H1 (cell line): Measurements from ENCODE around the gene EZH1. TPM values are rescaled to one million over a fixed set of nuclear protein-coding genes. Genes with fewer than 3 reads are reported as not detected.

Source experiments
- CTCF ChIA-PET: fragments of 300-600 bp; sonication (Branson Sonifier 250); formaldehyde crosslinking; loops from one replicate; lab custom pipeline; 2021; ENCODE audit not compliant: partially characterized antibody; lab: Charles Lee
- POLR2A ChIA-PET: fragments of 300-600 bp; sonication (Branson Sonifier 250); formaldehyde crosslinking; loops from one replicate; lab custom pipeline; 2021; ENCODE audit warnings: inconsistent platforms; ENCODE audit not compliant: partially characterized antibody; lab: Charles Lee
- DNase-seq, 2 experiments: peaks; one replicate each; pipeline versions ENCODE4 v3.0.0 to v3.0.0-alpha.2; 2010 to 2022; ENCODE audit warnings: low spot score in 2 of 2, low read depth in 1 of 2, mixed read lengths in 1 of 2
- FAIRE-seq: peaks from 2 replicates; lab custom pipeline; 2011; peaks lifted over from hg19 to GRCh38; lab: Jason Lieb, UNC
- H2AFZ ChIP-seq: 2 replicates; pipeline ENCODE4 v1.8.1; 2012; ENCODE audit warnings: low read length, inconsistent platforms
- H2AK5ac ChIP-seq: 2 replicates; pipeline ENCODE4 v1.6.1; 2013; ENCODE audit warnings: low read depth, low read length
- H2BK120ac ChIP-seq: replicated peaks from 2 replicates; pipeline ENCODE3; 2013; ENCODE audit warnings: low read depth, low read length, inconsistent platforms
- H2BK12ac ChIP-seq: 2 replicates; pipeline ENCODE4 v1.6.1; 2013; ENCODE audit warnings: low read depth, low read length
- H2BK15ac ChIP-seq: 2 replicates; pipeline ENCODE4 v1.6.1; 2013; ENCODE audit warnings: low read length
- H2BK20ac ChIP-seq: 2 replicates; pipeline ENCODE4 v1.6.1; 2013; ENCODE audit warnings: low read length
- H2BK5ac ChIP-seq: 2 replicates; pipeline ENCODE4 v1.6.1; 2013; ENCODE audit warnings: low read depth, low read length
- H3K14ac ChIP-seq: 2 replicates; pipeline ENCODE4 v1.6.1; 2013; ENCODE audit warnings: inconsistent platforms; ENCODE audit not compliant: insufficient read length
- H3K18ac ChIP-seq: 2 replicates; pipeline ENCODE4 v1.6.1; 2013; ENCODE audit warnings: low read length; ENCODE audit errors: extremely low read depth
- H3K23ac ChIP-seq: 2 replicates; pipeline ENCODE4 v1.6.1; 2013; ENCODE audit warnings: inconsistent platforms; ENCODE audit not compliant: insufficient read length
- H3K23me2 ChIP-seq: 2 replicates; pipeline ENCODE4 v1.6.1; 2013; ENCODE audit warnings: low read depth, low read length
- H3K27ac ChIP-seq: 2 replicates; pipeline ENCODE4 v1.6.1; 2011; ENCODE audit warnings: low read depth, low read length, inconsistent platforms
- H3K27me3 ChIP-seq, 4 experiments: replicated peaks in 1 of 4; 1 replicate in 1 of 4; 2 replicates in 3 of 4; pipeline versions ENCODE4 v1.6.1 to v1.8.1; 2011 to 2013; ENCODE audit warnings: low read length in 3 of 4, mild to moderate bottlenecking in 3 of 4, inconsistent platforms in 2 of 4, mixed read lengths in 2 of 4, moderate library complexity in 1 of 4; ENCODE audit not compliant: control insufficient read depth in 3 of 4, insufficient read depth in 3 of 4; ENCODE audit errors: extremely low read depth in 1 of 4
- H3K36me3 ChIP-seq, 4 experiments: 2 replicates each; pipeline versions ENCODE4 v1.6.1 to v1.8.1; 2011 to 2013; ENCODE audit warnings: mild to moderate bottlenecking in 4 of 4, low read length in 3 of 4, moderate library complexity in 2 of 4, control low read depth in 1 of 4, inconsistent platforms in 1 of 4; ENCODE audit not compliant: insufficient read depth in 4 of 4, control insufficient read depth in 2 of 4
- H3K4ac ChIP-seq: replicated peaks from 2 replicates; pipeline ENCODE3; 2013; ENCODE audit warnings: low read length, low read depth, mixed read lengths, inconsistent platforms; ENCODE audit not compliant: insufficient read length
- H3K4me1 ChIP-seq, 4 experiments: replicated peaks in 1 of 4; 1 replicate in 1 of 4; 2 replicates in 3 of 4; pipeline versions ENCODE4 v1.6.1 to v1.8.1; 2011 to 2013; ENCODE audit warnings: low read length in 3 of 4, inconsistent platforms in 2 of 4, mixed read lengths in 1 of 4; ENCODE audit not compliant: insufficient read depth in 4 of 4, control insufficient read depth in 3 of 4
- H3K4me2 ChIP-seq, 2 experiments: 2 replicates each; pipeline versions ENCODE4 v1.6.1 to v1.8.1; 2011 to 2013; ENCODE audit warnings: low read depth in 2 of 2, low read length in 2 of 2, control low read depth in 1 of 2, inconsistent platforms in 1 of 2, mild to moderate bottlenecking in 1 of 2; ENCODE audit not compliant: insufficient read depth in 1 of 2
- H3K4me3 ChIP-seq, 4 experiments: fragments of 200-600, 300-600 bp in 1 of 4; sonication (generic), shearing (Covaris generic), sonication (Bioruptor Twin) in 1 of 4; 2 replicates each; pipeline versions ENCODE4 v1.5.1 to v1.8.1; 2011 to 2016; ENCODE audit warnings: low read length in 4 of 4, low read depth in 3 of 4, control low read depth in 2 of 4, inconsistent platforms in 2 of 4, mild to moderate bottlenecking in 2 of 4, mixed read lengths in 1 of 4, moderate library complexity in 1 of 4; ENCODE audit not compliant: insufficient read depth in 2 of 4; ENCODE audit errors: extremely low read depth in 1 of 4
- H3K56ac ChIP-seq: replicated peaks from 2 replicates; pipeline ENCODE3; 2013; ENCODE audit warnings: low read depth, mild to moderate bottlenecking, mixed read lengths, low read length, inconsistent platforms; ENCODE audit not compliant: insufficient read length
- H3K79me1 ChIP-seq: 2 replicates; pipeline ENCODE4 v1.6.1; 2013; ENCODE audit warnings: low read depth, low read length, control low read depth
- H3K79me2 ChIP-seq, 2 experiments: 2 replicates each; pipeline versions ENCODE4 v1.6.1 to v1.8.1; 2012 to 2013; ENCODE audit warnings: low read length in 2 of 2, mild to moderate bottlenecking in 2 of 2, inconsistent platforms in 1 of 2; ENCODE audit not compliant: insufficient read depth in 2 of 2, control insufficient read depth in 1 of 2
- H3K9ac ChIP-seq, 4 experiments: replicated peaks in 1 of 4; 1 replicate in 1 of 4; 2 replicates in 3 of 4; pipeline versions ENCODE4 v1.6.1 to v1.8.1; 2011 to 2013; ENCODE audit warnings: low read depth in 3 of 4, low read length in 3 of 4, control low read depth in 2 of 4, mild to moderate bottlenecking in 2 of 4, moderate library complexity in 2 of 4, inconsistent platforms in 1 of 4; ENCODE audit errors: extremely low read depth in 1 of 4
- H3K9me3 ChIP-seq, 2 experiments: 2 replicates each; pipeline versions ENCODE4 v1.6.1 to v1.8.1; 2012 to 2013; ENCODE audit warnings: mild to moderate bottlenecking in 2 of 2, moderate library complexity in 2 of 2, control low read depth in 1 of 2, inconsistent platforms in 1 of 2, low read depth in 1 of 2, low read length in 1 of 2, mixed read lengths in 1 of 2; ENCODE audit not compliant: insufficient read depth in 2 of 2
- H4K20me1 ChIP-seq, 2 experiments: replicated peaks in 1 of 2; 2 replicates each; pipeline versions ENCODE3 to v1.8.1; 2011 to 2013; ENCODE audit warnings: inconsistent platforms in 2 of 2, low read length in 2 of 2, mild to moderate bottlenecking in 1 of 2; ENCODE audit not compliant: insufficient read depth in 2 of 2, control insufficient read depth in 1 of 2
- H4K5ac ChIP-seq: 2 replicates; pipeline ENCODE4 v1.6.1; 2013; ENCODE audit warnings: low read length, low read depth, mixed read lengths, inconsistent platforms; ENCODE audit not compliant: insufficient read length
- H4K8ac ChIP-seq: 2 replicates; pipeline ENCODE4 v1.8.0; 2013; ENCODE audit warnings: mild to moderate bottlenecking, moderate library complexity, low read length, inconsistent platforms; ENCODE audit not compliant: insufficient read depth; ENCODE audit errors: extremely low read depth
- H4K91ac ChIP-seq: replicated peaks from 2 replicates; pipeline ENCODE3; 2013; ENCODE audit warnings: low read length, mixed read lengths, inconsistent platforms; ENCODE audit not compliant: insufficient read length
- CBX5 ChIP-seq: fragments of 300-800, 300-1000 bp; sonication (generic); IDR thresholded peaks from 2 replicates; pipeline ENCODE4 v1.7.1; 2016; ENCODE audit warnings: antibody characterized with exemption, low read length, low read depth
- CTBP2 ChIP-seq: IDR thresholded peaks from 2 replicates; pipeline ENCODE4 v1.7.0; 2011; ENCODE audit warnings: borderline replicate concordance, mild to moderate bottlenecking, moderate library complexity, mixed read lengths, low read length; ENCODE audit not compliant: insufficient read depth, insufficient read length
- GTF2F1 ChIP-seq: IDR thresholded peaks from 2 replicates; pipeline ENCODE4 v1.6.1; 2012; ENCODE audit warnings: low read depth, low read length, improper control_type of control experiment, borderline replicate concordance
- HDAC2 ChIP-seq, 2 experiments: fragments of 300-600 bp in 1 of 2; sonication (generic) in 1 of 2; IDR thresholded peaks; 2 replicates each; pipeline ENCODE4 v1.6.1; 2011 to 2012; ENCODE audit warnings: low read depth in 2 of 2, low read length in 2 of 2, mild to moderate bottlenecking in 2 of 2, moderate library complexity in 2 of 2, borderline replicate concordance in 1 of 2, inconsistent platforms in 1 of 2
- MAFK ChIP-seq: IDR thresholded peaks from 2 replicates; pipeline ENCODE4 v1.6.1; 2012; ENCODE audit warnings: low read depth, mild to moderate bottlenecking, improper control_type of control experiment, low read length
- POLR2AphosphoS5 ChIP-seq: IDR thresholded peaks from 2 replicates; pipeline ENCODE4 v1.6.1; 2011; ENCODE audit warnings: low read depth, low read length
- SIN3A ChIP-seq, 2 experiments: IDR thresholded peaks in 1 of 2; conservative IDR thresholded peaks in 1 of 2; 2 replicates each; pipeline ENCODE4 v1.6.1; 2011 to 2012; ENCODE audit warnings: low read length in 2 of 2, improper control_type of control experiment in 1 of 2, low read depth in 1 of 2, mild to moderate bottlenecking in 1 of 2
- SP4 ChIP-seq: IDR thresholded peaks from 2 replicates; pipeline ENCODE4 v1.6.1; 2012; ENCODE audit warnings: low read length, inconsistent platforms
- TAF1 ChIP-seq: IDR thresholded peaks from 2 replicates; pipeline ENCODE4 v1.6.1; 2011; ENCODE audit warnings: mild to moderate bottlenecking, low read depth, low read length
- TBP ChIP-seq: IDR thresholded peaks from 2 replicates; pipeline ENCODE4 v1.6.1; 2011; ENCODE audit warnings: low read depth, low read length, improper control_type of control experiment
- WGBS, 2 experiments: shearing (Covaris generic) in 1 of 2; methylation state at CpG; one replicate each; pipeline versions ENCODE4 v1.1.6 to v1.1.7; 2013 to 2015; ENCODE audit warnings: low lambda C conversion rate in 2 of 2, mixed read lengths in 2 of 2, inconsistent platforms in 1 of 2, low coverage in 1 of 2, missing lambda C conversion rate in 1 of 2; ENCODE audit not compliant: insufficient replicate concordance in 2 of 2, insufficient coverage in 1 of 2, insufficient read length in 1 of 2; ENCODE audit errors: extremely low coverage in 1 of 2, missing lambda C conversion rate in 1 of 2; 5-methylcytosine and 5-hydroxymethylcytosine counted together
- polyA plus RNA-seq, 7 experiments: library from polyadenylated mRNA; depleted of rRNA in 3 of 7; stranded (reverse) in 5 of 7; unstranded in 2 of 7; fragments of >200 nt in 5 of 7; fragments of 200-250 nt in 2 of 7; gene quantifications; 1 replicate in 5 of 7; 2 replicates in 1 of 7; 4 replicates in 1 of 7; pipeline versions ENCODE4 v1.2.1 to v1.2.3, GENCODE V29; 2011 to 2013; ENCODE audit warnings: missing spikeins in 2 of 7, mixed read lengths in 2 of 7
- total RNA-seq: library from RNA; stranded (reverse); fragmentation: NEBNext Ultra II Directional; extraction: Animal tissue kit (Norgen Biotek cat#: 25700); gene quantifications from 2 replicates; pipeline ENCODE4 v1.2.1, GENCODE V29; 2021

EZH1 gene
- total and polyA plus RNA-seq, 2 of the 8 experiments (the other 6 are each of a cell fraction or from before 2014, with no cell fraction given): 17.4 to 20.8 TPM

GRCh38 chr17:42761638-42762037 lies 16.8 kb upstream of the EZH1 start:
- H3K4ac ChIP-seq: no peak overlapping the region
- H2BK12ac ChIP-seq: no peak overlapping the region
- no peak overlapping the region for H2BK120ac ChIP-seq
- peak overlapping the region; percentile 38; the same call in 1 of the 2 replicates for H3K18ac ChIP-seq
- FAIRE-seq (no peak), DNase-seq (no peak)
- no peaks in the 10 kb centered on the region for H4K20me1 ChIP-seq
- WGBS, 2 experiments: 80% methylated on average over 12 of the region's 12 CpGs; no CpG with 5 or more reads in 1 of the 2 experiments
- POLR2A ChIA-PET: interaction anchor here (0.8 to 4.3 kb wide), 8 partner anchors 12 to 184 kb away, joined by 3 to 46 read pairs (median 4); partner anchors contain the start of genes PSMC3IP, VPS25 and WNK4
- no peak overlapping the region for H2AK5ac ChIP-seq
- H2BK20ac ChIP-seq: no peak overlapping the region
- H2AFZ ChIP-seq: no peak overlapping the region
- H4K91ac ChIP-seq: no peak overlapping the region
- no peak overlapping the region for H3K56ac ChIP-seq
- no peaks in the 10 kb centered on the region for H3K9me3 ChIP-seq
- no peak overlapping the region for H4K5ac ChIP-seq
- CTCF ChIA-PET: interaction anchor here (0.6 to 5.9 kb wide), 15 partner anchors 11 to 184 kb away, joined by 3 to 81 read pairs (median 6); partner anchors contain the start of genes CNTD1, COA3, PSMC3IP and VPS25
- peaks cover 5 to 17% (median 9%) of the 10 kb centered on the region in 4 experiments for H3K4me1 ChIP-seq
- H2BK5ac ChIP-seq: no peak overlapping the region
- no peaks in the 10 kb centered on the region for H3K36me3 ChIP-seq
- H4K8ac ChIP-seq: peak overlapping the region; percentile 73
- H3K79me2 ChIP-seq: no peaks in the 10 kb centered on the region
- H3K27me3 ChIP-seq: peaks cover 12 to 28% (median 24%) of the 10 kb centered on the region in 4 experiments
- H2BK15ac ChIP-seq: no peak overlapping the region; the same call in 1 of the 2 replicates
- peak overlapping the region; percentile 42 to 86 (median 60) for H3K4me3 ChIP-seq
- 0 out of 7 replicates have a peak overlapping the region, but pooled peaks of 1 of the 4 experiments have one; percentile 14 for H3K9ac ChIP-seq
- H3K79me1 ChIP-seq: no peaks in the 10 kb centered on the region
- TF ChIP-seq POLR2AphosphoS5 (no peak), SIN3A (conservative IDR thresholded peaks at IDR 0.05 in 1 of 2, IDR thresholded peaks at IDR 0.05 in 1 of 2; ENCODE audit: low read depth in 1 of 2, low read length in 2 of 2) (no peak), SP4 (no peak), CBX5 (no peak), TAF1 (no peak), GTF2F1 (no peak), CTBP2 (no peak), HDAC2 (IDR thresholded peaks at IDR 0.05; ENCODE audit: borderline replicate concordance in 1 of 2, low read depth in 2 of 2, low read length in 2 of 2) (no peak), MAFK (no peak), TBP (no peak)
- peaks cover 12% of the 10 kb centered on the region; the same call in 1 of the 2 replicates for H3K23me2 ChIP-seq
- peak overlapping the region; percentile 79 to 83 for H3K4me2 ChIP-seq
- H3K14ac ChIP-seq: no peak overlapping the region
- H3K23ac ChIP-seq: no peak overlapping the region
- H3K27ac ChIP-seq: no peak overlapping the region
